Measurements from ENCODE around the gene UBE3D. TPM values are rescaled to one million over a fixed set of nuclear protein-coding genes. Genes with fewer than 3 reads are reported as not detected.

The UBE3D gene
- total and polyA plus RNA-seq, 2 experiments from 2014 or later = 17.5 to 31.4 TPM

DNA sequence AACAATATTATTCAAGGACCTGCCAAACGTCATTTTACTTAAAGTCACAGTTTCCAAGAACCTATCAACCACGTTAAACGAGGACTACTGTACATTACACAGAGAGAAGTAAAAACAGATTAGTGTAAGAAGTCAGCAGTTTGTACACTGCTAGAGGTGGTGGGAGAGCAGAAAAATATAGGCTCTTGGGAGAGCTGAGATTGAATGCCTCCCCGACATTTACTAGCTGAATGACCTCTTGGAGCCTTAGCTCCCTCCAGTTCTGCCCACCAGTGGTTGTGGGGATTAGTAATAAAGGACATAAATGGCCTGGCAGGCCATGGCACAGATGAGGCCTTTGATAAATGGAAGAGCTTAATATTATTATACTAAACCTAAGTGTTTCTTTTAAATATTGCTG, 161.4 kb downstream of the UBE3D start:
- Histone ChIP-seq H3K4me1 (ENCODE audit: insufficient read depth) (no peaks in the 10 kb centered on the region), H3K79me2 (replicated peaks; ENCODE audit: insufficient read depth) (no peaks in the 10 kb centered on the region), H3K9me2 (ENCODE audit: insufficient read depth) (no peaks in the 10 kb centered on the region), H3K4me3 (no peak overlapping the region), H2AFZ (no peak overlapping the region), H3K4me2 (no peak overlapping the region), H3F3A (replicated peaks; ENCODE audit: low read depth) (no peaks in the 10 kb centered on the region), H4K20me1 (replicated peaks; ENCODE audit: insufficient read depth) (no peaks in the 10 kb centered on the region; the same call in 1 of the 2 replicates), H3K27me3 (ENCODE audit: insufficient read depth) (no peaks in the 10 kb centered on the region), H3K36me3 (ENCODE audit: insufficient read depth) (no peaks in the 10 kb centered on the region), H3K27ac (ENCODE audit: low read depth) (no peak overlapping the region)
- H3K36me3 Mint-ChIP-seq (ENCODE audit: low read depth) = no peaks in the 10 kb centered on the region
- no peak for TF ChIP-seq NANOG (IDR thresholded peaks at IDR 0.05; ENCODE audit: borderline replicate concordance)
- TF ChIP-seq CREB1 (CRISPR knock-in tag; IDR thresholded peaks at IDR 0.05; ENCODE audit: low read depth) = no peak
- TF ChIP-seq, protein P1, sequence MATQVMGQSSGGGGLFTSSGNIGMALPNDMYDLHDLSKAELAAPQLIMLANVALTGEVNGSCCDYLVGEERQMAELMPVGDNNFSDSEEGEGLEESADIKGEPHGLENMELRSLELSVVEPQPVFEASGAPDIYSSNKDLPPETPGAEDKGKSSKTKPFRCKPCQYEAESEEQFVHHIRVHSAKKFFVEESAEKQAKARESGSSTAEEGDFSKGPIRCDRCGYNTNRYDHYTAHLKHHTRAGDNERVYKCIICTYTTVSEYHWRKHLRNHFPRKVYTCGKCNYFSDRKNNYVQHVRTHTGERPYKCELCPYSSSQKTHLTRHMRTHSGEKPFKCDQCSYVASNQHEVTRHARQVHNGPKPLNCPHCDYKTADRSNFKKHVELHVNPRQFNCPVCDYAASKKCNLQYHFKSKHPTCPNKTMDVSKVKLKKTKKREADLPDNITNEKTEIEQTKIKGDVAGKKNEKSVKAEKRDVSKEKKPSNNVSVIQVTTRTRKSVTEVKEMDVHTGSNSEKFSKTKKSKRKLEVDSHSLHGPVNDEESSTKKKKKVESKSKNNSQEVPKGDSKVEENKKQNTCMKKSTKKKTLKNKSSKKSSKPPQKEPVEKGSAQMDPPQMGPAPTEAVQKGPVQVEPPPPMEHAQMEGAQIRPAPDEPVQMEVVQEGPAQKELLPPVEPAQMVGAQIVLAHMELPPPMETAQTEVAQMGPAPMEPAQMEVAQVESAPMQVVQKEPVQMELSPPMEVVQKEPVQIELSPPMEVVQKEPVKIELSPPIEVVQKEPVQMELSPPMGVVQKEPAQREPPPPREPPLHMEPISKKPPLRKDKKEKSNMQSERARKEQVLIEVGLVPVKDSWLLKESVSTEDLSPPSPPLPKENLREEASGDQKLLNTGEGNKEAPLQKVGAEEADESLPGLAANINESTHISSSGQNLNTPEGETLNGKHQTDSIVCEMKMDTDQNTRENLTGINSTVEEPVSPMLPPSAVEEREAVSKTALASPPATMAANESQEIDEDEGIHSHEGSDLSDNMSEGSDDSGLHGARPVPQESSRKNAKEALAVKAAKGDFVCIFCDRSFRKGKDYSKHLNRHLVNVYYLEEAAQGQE (IDR thresholded peaks at IDR 0.05; ENCODE audit: unreplicated experiment) = no peak
- TF ChIP-seq EZH2 (IDR thresholded peaks at IDR 0.05; ENCODE audit: low read depth, unreplicated experiment) = no peak
- TF ChIP-seq POLR2AphosphoS5 (IDR thresholded peaks at IDR 0.05; ENCODE audit: low read depth) = no peak
- TF ChIP-seq ZNF331 (CRISPR knock-in tag; IDR thresholded peaks at IDR 0.05; ENCODE audit: low read depth) = no peak
- no peaks in the 10 kb centered on the region for H3K9me3 Mint-ChIP-seq
- no peak for ATAC-seq
- no peak overlapping the region for H3K4me3 Mint-ChIP-seq
- peaks cover 3% of the 10 kb centered on the region; the same call in 2 of the 3 replicates for H3K4me1 Mint-ChIP-seq
- no peak for DNase-seq (ENCODE audit: low spot score)
- no peaks in the 10 kb centered on the region for H3K27me3 Mint-ChIP-seq (ENCODE audit: insufficient read depth, low read depth, poor library complexity)
- no peak overlapping the region; the same call in 1 of the 2 replicates for H3K27ac Mint-ChIP-seq

DNA sequence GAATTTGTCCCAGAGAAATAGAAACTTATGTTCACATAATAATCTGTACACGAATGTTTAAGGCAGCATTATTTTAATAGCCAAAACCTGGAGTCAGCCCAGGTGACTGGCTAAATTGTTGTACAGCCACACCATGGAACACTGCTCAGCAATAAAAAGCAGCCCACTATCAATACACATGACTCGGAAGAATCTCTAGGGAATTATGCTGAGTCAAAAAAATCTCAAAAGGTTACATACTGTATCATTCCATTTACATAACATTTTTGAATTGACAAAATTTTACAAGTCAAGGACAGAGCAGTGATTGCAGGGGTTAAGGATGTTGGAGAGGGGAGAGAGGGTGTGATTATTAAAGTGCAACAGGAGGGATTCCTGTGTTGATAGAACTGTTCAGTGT, 163.4 kb downstream of the UBE3D start:
- no peak overlapping the region for H3K27ac ChIP-seq (ENCODE audit: low read depth)
- peaks cover 3% of the 10 kb centered on the region; the same call in 1 of the 3 replicates for H3K9me3 Mint-ChIP-seq
- peaks cover 4% of the 10 kb centered on the region; the same call in 2 of the 3 replicates for H3K36me3 Mint-ChIP-seq (ENCODE audit: low read depth)
- H3K27ac Mint-ChIP-seq = no peak overlapping the region
- H3K4me3 ChIP-seq = no peak overlapping the region
- no peaks in the 10 kb centered on the region for H3K4me1 ChIP-seq (ENCODE audit: insufficient read depth)
- peaks cover 7% of the 10 kb centered on the region for H3K4me1 Mint-ChIP-seq
- no peak for DNase-seq (ENCODE audit: low spot score)
- H3K36me3 ChIP-seq (ENCODE audit: insufficient read depth) = no peaks in the 10 kb centered on the region
- H3K4me2 ChIP-seq = no peak overlapping the region
- no peak for ATAC-seq
- H3K27me3 ChIP-seq (ENCODE audit: insufficient read depth) = no peaks in the 10 kb centered on the region
- no peaks in the 10 kb centered on the region for H3F3A ChIP-seq (replicated peaks; ENCODE audit: low read depth)
- H4K20me1 ChIP-seq (replicated peaks; ENCODE audit: insufficient read depth) = no peaks in the 10 kb centered on the region; the same call in 1 of the 2 replicates
- H3K4me3 Mint-ChIP-seq = no peak overlapping the region
- H3K27me3 Mint-ChIP-seq (ENCODE audit: insufficient read depth, low read depth, poor library complexity) = no peaks in the 10 kb centered on the region
- H3K9me2 ChIP-seq (ENCODE audit: insufficient read depth) = no peaks in the 10 kb centered on the region
- no peak overlapping the region for H2AFZ ChIP-seq
- H3K79me2 ChIP-seq (replicated peaks; ENCODE audit: insufficient read depth) = no peaks in the 10 kb centered on the region
- TF ChIP-seq JUNB (IDR thresholded peaks at IDR 0.05; ENCODE audit: unreplicated experiment) (no peak), STAT1 (IDR thresholded peaks at IDR 0.05; ENCODE audit: unreplicated experiment) (no peak), EZH2phosphoT487 (IDR thresholded peaks at IDR 0.05; ENCODE audit: unreplicated experiment) (no peak), EZH2 (IDR thresholded peaks at IDR 0.05; ENCODE audit: low read depth, unreplicated experiment) (no peak), CREB1 (CRISPR knock-in tag; IDR thresholded peaks at IDR 0.05; ENCODE audit: low read depth) (no peak), POLR2AphosphoS5 (IDR thresholded peaks at IDR 0.05; ENCODE audit: low read depth) (no peak)
- TF ChIP-seq, protein P2, sequence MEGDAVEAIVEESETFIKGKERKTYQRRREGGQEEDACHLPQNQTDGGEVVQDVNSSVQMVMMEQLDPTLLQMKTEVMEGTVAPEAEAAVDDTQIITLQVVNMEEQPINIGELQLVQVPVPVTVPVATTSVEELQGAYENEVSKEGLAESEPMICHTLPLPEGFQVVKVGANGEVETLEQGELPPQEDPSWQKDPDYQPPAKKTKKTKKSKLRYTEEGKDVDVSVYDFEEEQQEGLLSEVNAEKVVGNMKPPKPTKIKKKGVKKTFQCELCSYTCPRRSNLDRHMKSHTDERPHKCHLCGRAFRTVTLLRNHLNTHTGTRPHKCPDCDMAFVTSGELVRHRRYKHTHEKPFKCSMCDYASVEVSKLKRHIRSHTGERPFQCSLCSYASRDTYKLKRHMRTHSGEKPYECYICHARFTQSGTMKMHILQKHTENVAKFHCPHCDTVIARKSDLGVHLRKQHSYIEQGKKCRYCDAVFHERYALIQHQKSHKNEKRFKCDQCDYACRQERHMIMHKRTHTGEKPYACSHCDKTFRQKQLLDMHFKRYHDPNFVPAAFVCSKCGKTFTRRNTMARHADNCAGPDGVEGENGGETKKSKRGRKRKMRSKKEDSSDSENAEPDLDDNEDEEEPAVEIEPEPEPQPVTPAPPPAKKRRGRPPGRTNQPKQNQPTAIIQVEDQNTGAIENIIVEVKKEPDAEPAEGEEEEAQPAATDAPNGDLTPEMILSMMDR (conservative IDR thresholded peaks at IDR 0.05; ENCODE audit: low read depth in 2 of 2) = no peak
- TF ChIP-seq, protein P3, sequence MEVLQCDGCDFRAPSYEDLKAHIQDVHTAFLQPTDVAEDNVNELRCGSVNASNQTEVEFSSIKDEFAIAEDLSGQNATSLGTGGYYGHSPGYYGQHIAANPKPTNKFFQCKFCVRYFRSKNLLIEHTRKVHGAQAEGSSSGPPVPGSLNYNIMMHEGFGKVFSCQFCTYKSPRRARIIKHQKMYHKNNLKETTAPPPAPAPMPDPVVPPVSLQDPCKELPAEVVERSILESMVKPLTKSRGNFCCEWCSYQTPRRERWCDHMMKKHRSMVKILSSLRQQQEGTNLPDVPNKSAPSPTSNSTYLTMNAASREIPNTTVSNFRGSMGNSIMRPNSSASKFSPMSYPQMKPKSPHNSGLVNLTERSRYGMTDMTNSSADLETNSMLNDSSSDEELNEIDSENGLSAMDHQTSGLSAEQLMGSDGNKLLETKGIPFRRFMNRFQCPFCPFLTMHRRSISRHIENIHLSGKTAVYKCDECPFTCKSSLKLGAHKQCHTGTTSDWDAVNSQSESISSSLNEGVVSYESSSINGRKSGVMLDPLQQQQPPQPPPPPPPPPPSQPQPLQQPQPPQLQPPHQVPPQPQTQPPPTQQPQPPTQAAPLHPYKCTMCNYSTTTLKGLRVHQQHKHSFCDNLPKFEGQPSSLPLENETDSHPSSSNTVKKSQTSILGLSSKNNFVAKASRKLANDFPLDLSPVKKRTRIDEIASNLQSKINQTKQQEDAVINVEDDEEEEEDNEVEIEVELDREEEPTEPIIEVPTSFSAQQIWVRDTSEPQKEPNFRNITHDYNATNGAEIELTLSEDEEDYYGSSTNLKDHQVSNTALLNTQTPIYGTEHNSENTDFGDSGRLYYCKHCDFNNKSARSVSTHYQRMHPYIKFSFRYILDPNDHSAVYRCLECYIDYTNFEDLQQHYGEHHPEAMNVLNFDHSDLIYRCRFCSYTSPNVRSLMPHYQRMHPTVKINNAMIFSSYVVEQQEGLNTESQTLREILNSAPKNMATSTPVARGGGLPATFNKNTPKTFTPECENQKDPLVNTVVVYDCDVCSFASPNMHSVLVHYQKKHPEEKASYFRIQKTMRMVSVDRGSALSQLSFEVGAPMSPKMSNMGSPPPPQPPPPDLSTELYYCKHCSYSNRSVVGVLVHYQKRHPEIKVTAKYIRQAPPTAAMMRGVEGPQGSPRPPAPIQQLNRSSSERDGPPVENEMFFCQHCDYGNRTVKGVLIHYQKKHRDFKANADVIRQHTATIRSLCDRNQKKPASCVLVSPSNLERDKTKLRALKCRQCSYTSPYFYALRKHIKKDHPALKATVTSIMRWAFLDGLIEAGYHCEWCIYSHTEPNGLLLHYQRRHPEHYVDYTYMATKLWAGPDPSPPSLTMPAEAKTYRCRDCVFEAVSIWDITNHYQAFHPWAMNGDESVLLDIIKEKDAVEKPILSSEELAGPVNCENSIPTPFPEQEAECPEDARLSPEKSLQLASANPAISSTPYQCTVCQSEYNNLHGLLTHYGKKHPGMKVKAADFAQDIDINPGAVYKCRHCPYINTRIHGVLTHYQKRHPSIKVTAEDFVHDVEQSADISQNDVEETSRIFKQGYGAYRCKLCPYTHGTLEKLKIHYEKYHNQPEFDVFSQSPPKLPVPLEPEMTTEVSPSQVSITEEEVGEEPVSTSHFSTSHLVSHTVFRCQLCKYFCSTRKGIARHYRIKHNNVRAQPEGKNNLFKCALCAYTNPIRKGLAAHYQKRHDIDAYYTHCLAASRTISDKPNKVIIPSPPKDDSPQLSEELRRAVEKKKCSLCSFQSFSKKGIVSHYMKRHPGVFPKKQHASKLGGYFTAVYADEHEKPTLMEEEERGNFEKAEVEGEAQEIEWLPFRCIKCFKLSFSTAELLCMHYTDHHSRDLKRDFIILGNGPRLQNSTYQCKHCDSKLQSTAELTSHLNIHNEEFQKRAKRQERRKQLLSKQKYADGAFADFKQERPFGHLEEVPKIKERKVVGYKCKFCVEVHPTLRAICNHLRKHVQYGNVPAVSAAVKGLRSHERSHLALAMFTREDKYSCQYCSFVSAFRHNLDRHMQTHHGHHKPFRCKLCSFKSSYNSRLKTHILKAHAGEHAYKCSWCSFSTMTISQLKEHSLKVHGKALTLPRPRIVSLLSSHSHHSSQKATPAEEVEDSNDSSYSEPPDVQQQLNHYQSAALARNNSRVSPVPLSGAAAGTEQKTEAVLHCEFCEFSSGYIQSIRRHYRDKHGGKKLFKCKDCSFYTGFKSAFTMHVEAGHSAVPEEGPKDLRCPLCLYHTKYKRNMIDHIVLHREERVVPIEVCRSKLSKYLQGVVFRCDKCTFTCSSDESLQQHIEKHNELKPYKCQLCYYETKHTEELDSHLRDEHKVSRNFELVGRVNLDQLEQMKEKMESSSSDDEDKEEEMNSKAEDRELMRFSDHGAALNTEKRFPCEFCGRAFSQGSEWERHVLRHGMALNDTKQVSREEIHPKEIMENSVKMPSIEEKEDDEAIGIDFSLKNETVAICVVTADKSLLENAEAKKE (CRISPR knock-in tag; IDR thresholded peaks at IDR 0.05) = no peak
